Measurements from ENCODE around the gene IMP3. TPM values are rescaled to one million over a fixed set of nuclear protein-coding genes. Genes with fewer than 3 reads are reported as not detected.
A peak's percentile ranks its signal among the peaks of the same experiment; 100 is the strongest.

IMP3 gene
- total RNA-seq, 1 donor from 2014 or later, result 48.4 TPM

- Histone ChIP-seq H2AFZ (ENCODE audit: low read depth, low read length) (no peak overlapping the region), H3K27ac (ENCODE audit: low read depth, low read length) (no peak overlapping the region), H3K4me2 (ENCODE audit: low read length) (peak overlapping the region; percentile 96), H3K27me3 (ENCODE audit: insufficient read depth, low read length) (no peaks in the 10 kb centered on the region), H3K4me1 (ENCODE audit: insufficient read depth, low read length) (peaks cover 52% of the 10 kb centered on the region), H3K9me3 (ENCODE audit: insufficient read depth, low read depth, low read length) (no peaks in the 10 kb centered on the region), H3K4me3 (ENCODE audit: insufficient read depth, low read depth, low read length) (peak overlapping the region; percentile 51), H3K36me3 (ENCODE audit: insufficient read depth, low read length) (no peaks in the 10 kb centered on the region), H3K79me2 (ENCODE audit: insufficient read depth, low read length) (peaks cover 81% of the 10 kb centered on the region), H3K9ac (ENCODE audit: low read length) (no peak overlapping the region), H4K20me1 (ENCODE audit: insufficient read depth, low read length) (peaks cover 61% of the 10 kb centered on the region)
- H3K27me3 Mint-ChIP-seq (ENCODE audit: low read depth, unreplicated experiment), result no peaks in the 10 kb centered on the region
- peaks cover 22% of the 10 kb centered on the region for H3K36me3 Mint-ChIP-seq (ENCODE audit: low read depth, unreplicated experiment)
- DNase-seq (ENCODE audit: low read depth) (no peak), FAIRE-seq (no peak)
- peaks cover 54% of the 10 kb centered on the region for H3K4me1 Mint-ChIP-seq (ENCODE audit: low read depth, unreplicated experiment)
- H3K27ac Mint-ChIP-seq (ENCODE audit: unreplicated experiment), result no peak overlapping the region
- TF ChIP-seq EZH2 (IDR thresholded peaks at IDR 0.05; ENCODE audit: insufficient read depth, low read length) (no peak), CTCF (IDR thresholded peaks at IDR 0.05; ENCODE audit: insufficient read depth, low read depth, low read length) (no peak)
- H3K9me3 Mint-ChIP-seq (ENCODE audit: unreplicated experiment), result no peaks in the 10 kb centered on the region
- peak overlapping the region; percentile 80 for H3K4me3 Mint-ChIP-seq (ENCODE audit: unreplicated experiment)
These were observed 9.8 kb upstream of the IMP3 start for GRCh38 chr15:75649848-75650247.

DNA sequence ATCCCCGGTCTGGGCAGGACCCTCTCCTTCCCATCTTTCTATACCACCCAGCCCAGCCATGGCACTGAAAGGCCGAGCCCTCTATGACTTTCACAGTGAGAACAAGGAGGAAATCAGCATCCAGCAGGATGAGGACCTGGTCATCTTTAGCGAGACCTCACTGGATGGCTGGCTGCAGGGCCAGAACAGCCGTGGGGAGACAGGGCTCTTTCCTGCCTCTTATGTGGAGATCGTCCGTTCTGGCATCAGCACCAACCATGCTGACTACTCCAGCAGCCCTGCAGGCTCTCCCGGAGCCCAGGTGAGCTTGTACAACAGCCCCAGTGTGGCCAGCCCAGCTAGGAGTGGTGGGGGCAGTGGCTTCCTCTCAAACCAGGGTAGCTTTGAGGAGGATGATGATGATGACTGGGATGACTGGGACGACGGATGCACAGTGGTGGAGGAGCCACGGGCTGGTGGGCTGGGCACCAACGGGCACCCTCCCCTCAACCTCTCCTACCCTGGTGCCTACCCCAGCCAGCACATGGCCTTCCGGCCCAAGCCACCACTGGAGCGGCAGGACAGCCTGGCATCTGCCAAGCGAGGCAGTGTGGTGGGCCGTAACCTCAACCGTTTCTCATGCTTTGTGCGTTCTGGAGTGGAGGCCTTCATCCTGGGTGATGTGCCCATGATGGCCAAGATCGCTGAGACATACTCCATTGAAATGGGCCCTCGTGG lies 9.2 kb upstream of the IMP3 start:
- TF ChIP-seq EZH2 (IDR thresholded peaks at IDR 0.05; ENCODE audit: insufficient read depth, low read length), result no peak
- peak overlapping the region; percentile 92 for H3K4me3 ChIP-seq (ENCODE audit: insufficient read depth, low read depth, low read length)
- peaks cover 55% of the 10 kb centered on the region for H3K4me1 ChIP-seq (ENCODE audit: insufficient read depth, low read length)
- H3K9me3 Mint-ChIP-seq (ENCODE audit: unreplicated experiment), result no peaks in the 10 kb centered on the region
- H4K20me1 ChIP-seq (ENCODE audit: insufficient read depth, low read length), result peaks cover 55% of the 10 kb centered on the region
- peaks cover 57% of the 10 kb centered on the region for H3K4me1 Mint-ChIP-seq (ENCODE audit: low read depth, unreplicated experiment)
- H3K27me3 Mint-ChIP-seq (ENCODE audit: low read depth, unreplicated experiment), result no peaks in the 10 kb centered on the region
- no peak overlapping the region for H2AFZ ChIP-seq (ENCODE audit: low read depth, low read length)
- H3K4me3 Mint-ChIP-seq (ENCODE audit: unreplicated experiment), result peak overlapping the region; percentile 93
- FAIRE-seq (no peak), DNase-seq (ENCODE audit: low read depth) (no peak)
- H3K36me3 ChIP-seq (ENCODE audit: insufficient read depth, low read length), result no peaks in the 10 kb centered on the region
- no peaks in the 10 kb centered on the region for H3K9me3 ChIP-seq (ENCODE audit: insufficient read depth, low read depth, low read length)
- H3K27ac Mint-ChIP-seq (ENCODE audit: unreplicated experiment), result peak overlapping the region; percentile 10
- peak overlapping the region; percentile 98 for H3K9ac ChIP-seq (ENCODE audit: low read length)
- no peaks in the 10 kb centered on the region for H3K27me3 ChIP-seq (ENCODE audit: insufficient read depth, low read length)
- H3K4me2 ChIP-seq (ENCODE audit: low read length), result peak overlapping the region; percentile 96
- H3K36me3 Mint-ChIP-seq (ENCODE audit: low read depth, unreplicated experiment), result peaks cover 22% of the 10 kb centered on the region
- peak overlapping the region; percentile 94 for H3K27ac ChIP-seq (ENCODE audit: low read depth, low read length)
- peaks cover 74% of the 10 kb centered on the region for H3K79me2 ChIP-seq (ENCODE audit: insufficient read depth, low read length)

DNA sequence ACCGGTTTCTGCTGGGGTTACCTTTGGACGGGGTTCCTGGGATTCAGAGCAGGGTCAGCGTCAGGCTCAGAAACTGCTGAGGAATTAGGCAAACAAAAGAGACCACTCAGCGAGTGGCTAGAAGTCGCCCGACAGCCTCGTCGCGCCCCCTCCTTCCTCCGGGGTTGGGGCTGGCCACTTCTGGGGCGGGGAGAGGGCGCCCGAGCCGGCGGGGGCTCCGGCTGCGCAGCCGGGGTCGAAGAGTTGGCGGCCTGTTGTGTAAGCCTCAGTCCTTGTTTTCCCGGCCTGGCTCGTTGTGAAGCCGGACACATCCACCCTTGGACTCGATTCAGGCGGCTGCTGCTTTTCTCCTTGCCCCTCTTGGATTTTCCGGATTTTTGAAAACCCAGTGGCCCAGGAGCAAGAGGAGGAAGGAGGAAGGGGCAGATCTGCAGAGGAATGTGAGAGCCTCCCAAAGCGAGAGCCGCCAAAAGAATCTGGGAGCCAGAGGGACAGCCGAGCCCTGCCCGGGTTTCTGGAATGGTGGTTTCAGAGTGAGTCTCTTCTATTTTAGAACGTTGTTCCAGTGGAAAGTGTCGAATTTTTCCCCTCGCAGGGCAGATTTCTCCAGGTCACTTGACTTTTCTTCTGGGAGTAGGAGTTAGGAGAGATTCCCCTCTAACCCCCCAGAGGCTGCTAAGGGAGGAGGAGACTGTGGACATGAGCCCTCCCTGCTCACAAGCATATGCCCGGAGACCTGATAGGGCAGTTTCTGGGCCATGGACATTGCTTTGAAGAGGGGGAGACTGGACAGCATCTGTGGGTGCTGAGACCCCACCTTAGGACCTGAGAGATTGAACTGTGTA lies 8.4 kb upstream of the IMP3 start:
- TF ChIP-seq CTCF (IDR thresholded peaks at IDR 0.05; ENCODE audit: insufficient read depth, low read depth, low read length) (no peak), EZH2 (IDR thresholded peaks at IDR 0.05; ENCODE audit: insufficient read depth, low read length) (no peak)
- peaks cover 48% of the 10 kb centered on the region for H4K20me1 ChIP-seq (ENCODE audit: insufficient read depth, low read length)
- H2AFZ ChIP-seq (ENCODE audit: low read depth, low read length), result peak overlapping the region; percentile 78
- Mint-ChIP-seq H3K36me3 (ENCODE audit: low read depth, unreplicated experiment) (peaks cover 21% of the 10 kb centered on the region), H3K4me1 (ENCODE audit: low read depth, unreplicated experiment) (peaks cover 53% of the 10 kb centered on the region), H3K9me3 (ENCODE audit: unreplicated experiment) (no peaks in the 10 kb centered on the region), H3K27ac (ENCODE audit: unreplicated experiment) (peak overlapping the region; percentile 89), H3K27me3 (ENCODE audit: low read depth, unreplicated experiment) (no peaks in the 10 kb centered on the region), H3K4me3 (ENCODE audit: unreplicated experiment) (peak overlapping the region; percentile 93)
- DNase-seq (ENCODE audit: low read depth) (peak; percentile 16), FAIRE-seq (no peak)
- peak overlapping the region; percentile 98 for H3K9ac ChIP-seq (ENCODE audit: low read length)
- H3K27ac ChIP-seq (ENCODE audit: low read depth, low read length), result peak overlapping the region; percentile 94
- peak overlapping the region; percentile 92 for H3K4me3 ChIP-seq (ENCODE audit: insufficient read depth, low read depth, low read length)
- H3K79me2 ChIP-seq (ENCODE audit: insufficient read depth, low read length), result peaks cover 67% of the 10 kb centered on the region
- H3K9me3 ChIP-seq (ENCODE audit: insufficient read depth, low read depth, low read length), result no peaks in the 10 kb centered on the region
- peak overlapping the region; percentile 96 for H3K4me2 ChIP-seq (ENCODE audit: low read length)
- no peaks in the 10 kb centered on the region for H3K27me3 ChIP-seq (ENCODE audit: insufficient read depth, low read length)
- peaks cover 56% of the 10 kb centered on the region for H3K4me1 ChIP-seq (ENCODE audit: insufficient read depth, low read length)
- no peaks in the 10 kb centered on the region for H3K36me3 ChIP-seq (ENCODE audit: insufficient read depth, low read length)
